Measurements from ENCODE around the gene SLC22A4. TPM values are rescaled to one million over a fixed set of nuclear protein-coding genes. Genes with fewer than 3 reads are reported as not detected.

The SLC22A4 gene
- total and polyA plus RNA-seq, 2 of the 8 experiments (the other 6 are each of a cell fraction or from before 2014, with no cell fraction given): 0.45 to 0.60 TPM

GRCh38 chr5:132392978-132393825 lies 99.0 kb downstream of the SLC22A4 start:
- H3K9ac ChIP-seq (replicated peaks in 1 of 4; ENCODE audit: extremely low read depth in 1 of 4, low read depth in 3 of 4, low read length in 3 of 4): no peak overlapping the region
- H3K23me2 ChIP-seq (ENCODE audit: low read depth, low read length): no peaks in the 10 kb centered on the region
- no peak overlapping the region for H2BK20ac ChIP-seq (ENCODE audit: low read length)
- no peak overlapping the region for H2BK15ac ChIP-seq (ENCODE audit: low read length)
- no peak overlapping the region for H2AFZ ChIP-seq (ENCODE audit: low read length)
- H3K27me3 ChIP-seq (replicated peaks in 1 of 4; ENCODE audit: control insufficient read depth in 3 of 4, extremely low read depth in 1 of 4, insufficient read depth in 3 of 4, low read length in 3 of 4): no peaks in the 10 kb centered on the region
- no peak overlapping the region for H3K14ac ChIP-seq (ENCODE audit: insufficient read length)
- WGBS, 2 experiments (ENCODE audit: extremely low coverage in 1 of 2, insufficient coverage in 1 of 2, insufficient read length in 1 of 2, insufficient replicate concordance in 2 of 2, low coverage in 1 of 2, low lambda C conversion rate in 2 of 2, missing lambda C conversion rate in 1 of 2): 97% methylated on average over 6 of the region's 6 CpGs; no CpG with 5 or more reads in 1 of the 2 experiments
- no peak overlapping the region for H3K4me3 ChIP-seq (ENCODE audit: extremely low read depth in 1 of 4, insufficient read depth in 2 of 4, low read depth in 3 of 4, low read length in 4 of 4)
- no peak overlapping the region for H3K56ac ChIP-seq (replicated peaks; ENCODE audit: insufficient read length, low read depth, low read length)
- no peak overlapping the region for H2BK120ac ChIP-seq (replicated peaks; ENCODE audit: low read depth, low read length)
- ChIA-PET CTCF (ENCODE audit: partially characterized antibody) (interaction anchor here (0.8 to 16.4 kb wide), 6 partner anchors 24 to 134 kb away, joined by 3 to 353 read pairs (median 4); partner anchors contain the start of gene IRF1), POLR2A (ENCODE audit: partially characterized antibody) (interaction anchor here (1.3 kb wide), 1 partner anchor 18 kb away, joined by 4 read pairs; no protein-coding TSS in a partner anchor)
- no peak overlapping the region for H3K27ac ChIP-seq (ENCODE audit: low read depth, low read length)
- no peaks in the 10 kb centered on the region for H3K79me1 ChIP-seq (ENCODE audit: low read depth, low read length)
- FAIRE-seq (no peak), DNase-seq (ENCODE audit: low read depth in 1 of 2, low spot score in 2 of 2) (no peak)
- no peaks in the 10 kb centered on the region for H3K36me3 ChIP-seq (ENCODE audit: control insufficient read depth in 2 of 4, insufficient read depth in 4 of 4, low read length in 3 of 4)
- H2AK5ac ChIP-seq (ENCODE audit: low read depth, low read length): no peak overlapping the region
- no peak overlapping the region for H2BK5ac ChIP-seq (ENCODE audit: low read depth, low read length)
- H3K79me2 ChIP-seq (ENCODE audit: control insufficient read depth in 1 of 2, insufficient read depth in 2 of 2, low read length in 2 of 2): no peaks in the 10 kb centered on the region
- H2BK12ac ChIP-seq (ENCODE audit: low read depth, low read length): no peak overlapping the region
- H4K8ac ChIP-seq (ENCODE audit: extremely low read depth, insufficient read depth, low read length): no peak overlapping the region
- H3K18ac ChIP-seq (ENCODE audit: extremely low read depth, low read length): no peak overlapping the region
- no peak overlapping the region for H3K23ac ChIP-seq (ENCODE audit: insufficient read length)
- H3K4ac ChIP-seq (replicated peaks; ENCODE audit: insufficient read length, low read depth, low read length): no peak overlapping the region
- no peak overlapping the region for H4K5ac ChIP-seq (ENCODE audit: insufficient read length, low read depth, low read length)
- H4K20me1 ChIP-seq (replicated peaks in 1 of 2; ENCODE audit: control insufficient read depth in 1 of 2, insufficient read depth in 2 of 2, low read length in 2 of 2): no peaks in the 10 kb centered on the region
- H3K4me1 ChIP-seq (replicated peaks in 1 of 4; ENCODE audit: control insufficient read depth in 3 of 4, insufficient read depth in 4 of 4, low read length in 3 of 4): no peaks in the 10 kb centered on the region
- no peak overlapping the region for H4K91ac ChIP-seq (replicated peaks; ENCODE audit: insufficient read length, low read length)
- no peaks in the 10 kb centered on the region for H3K9me3 ChIP-seq (ENCODE audit: insufficient read depth in 2 of 2, low read depth in 1 of 2, low read length in 1 of 2)
- no peak overlapping the region for H3K4me2 ChIP-seq (ENCODE audit: insufficient read depth in 1 of 2, low read depth in 2 of 2, low read length in 2 of 2)
- TF ChIP-seq TBP (IDR thresholded peaks at IDR 0.05; ENCODE audit: low read depth, low read length) (no peak), SIX5 (IDR thresholded peaks at IDR 0.05; ENCODE audit: low read depth, low read length) (no peak), SRF (IDR thresholded peaks at IDR 0.05; ENCODE audit: low read depth, low read length) (no peak), SIN3A (conservative IDR thresholded peaks at IDR 0.05 in 1 of 2, IDR thresholded peaks at IDR 0.05 in 1 of 2; ENCODE audit: low read depth in 1 of 2, low read length in 2 of 2) (no peak), JUND (IDR thresholded peaks at IDR 0.05; ENCODE audit: low read length) (no peak), RNF2 (IDR thresholded peaks at IDR 0.05; ENCODE audit: borderline replicate concordance, low read depth, low read length, missing control alignments, poor library complexity, severe bottlenecking) (no peak), CHD1 (IDR thresholded peaks at IDR 0.05; ENCODE audit: low read depth, low read length) (no peak), KDM1A (IDR thresholded peaks at IDR 0.05; ENCODE audit: borderline replicate concordance, low read length) (no peak), HDAC6 (IDR thresholded peaks at IDR 0.05; ENCODE audit: low read depth, low read length) (no peak), CBX5 (IDR thresholded peaks at IDR 0.05; ENCODE audit: low read depth, low read length) (no peak), SP4 (IDR thresholded peaks at IDR 0.05; ENCODE audit: low read length) (no peak), ASH2L (IDR thresholded peaks at IDR 0.05; ENCODE audit: low read length) (no peak), BCL11A (IDR thresholded peaks at IDR 0.05; ENCODE audit: low read depth in 2 of 2, low read length in 2 of 2) (no peak)

Measured in H1 (cell line).